HS-5 (cell line): Measurements from ENCODE around the gene SAC3D1.

Experiments used
- DNase-seq: peaks from one replicate; pipeline ENCODE4 v3.0.0-alpha.2; 2012; ENCODE audit warnings: low read depth

The SAC3D1 gene

DNA sequence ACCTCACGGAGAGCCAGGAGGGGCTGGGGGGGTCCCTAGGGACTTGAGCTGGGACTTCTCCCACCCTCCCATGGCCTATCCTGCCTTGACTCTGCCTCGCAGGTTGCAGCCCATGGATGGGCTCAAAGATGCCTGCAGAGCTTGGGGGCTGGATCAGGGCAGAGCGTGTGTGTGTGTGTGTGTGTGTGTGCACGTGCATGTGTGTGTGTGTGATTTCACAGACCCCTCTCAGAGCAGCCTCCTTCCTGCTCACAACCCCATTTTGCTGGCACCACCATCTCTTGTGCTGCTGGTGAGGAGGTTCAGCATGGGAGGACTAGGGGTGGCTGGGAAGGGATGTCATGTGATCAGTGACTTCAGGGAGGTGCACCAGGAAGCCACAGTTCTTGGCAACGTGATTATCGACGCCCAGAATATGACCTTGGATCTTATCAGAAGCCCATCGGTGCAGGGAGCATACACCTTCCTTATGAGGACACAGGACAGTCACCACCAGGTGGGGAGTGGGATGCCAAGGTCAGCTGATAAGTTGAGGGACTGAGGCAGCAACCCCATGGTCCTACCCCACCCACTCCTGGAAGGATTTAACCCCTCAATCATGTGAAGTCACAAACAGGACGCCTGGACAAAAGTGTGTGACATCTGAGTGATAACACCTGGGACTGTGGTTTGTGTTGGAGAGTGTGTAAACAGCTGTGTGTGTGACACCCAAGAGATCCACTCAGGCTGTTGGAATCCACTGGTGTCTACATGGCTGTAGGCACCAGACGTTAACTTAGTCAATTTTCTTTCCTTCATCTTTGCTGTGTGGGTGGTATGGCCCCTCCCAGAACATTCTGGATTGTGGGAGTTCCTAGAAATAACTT lies 19.2 kb downstream of the SAC3D1 start:
- DNase-seq: no peak

DNA sequence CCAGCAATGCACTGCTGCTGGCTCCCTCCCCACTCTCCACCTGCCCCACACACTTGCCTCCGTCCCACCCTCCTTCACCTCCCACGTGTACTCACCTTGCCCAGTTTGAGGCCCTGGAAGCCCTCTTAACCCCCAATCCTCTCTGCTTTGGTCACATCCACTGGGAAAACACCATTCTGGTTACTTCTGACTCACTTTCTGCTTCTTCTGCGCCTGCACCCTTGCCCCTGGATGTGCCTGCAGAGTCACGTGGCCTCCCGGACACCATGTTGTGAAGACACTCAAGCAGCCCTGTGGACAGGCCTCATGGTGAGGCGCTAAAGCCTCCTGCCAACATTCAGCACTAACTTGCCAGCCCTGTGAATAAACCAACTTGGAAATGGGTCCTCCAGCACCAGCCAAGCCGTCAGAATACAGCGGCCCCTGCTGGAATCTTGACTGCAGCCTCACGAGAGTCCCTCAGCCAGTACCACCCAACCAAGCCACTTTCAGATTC lies 20.0 kb downstream of the SAC3D1 start:
- no peak for DNase-seq

DNA sequence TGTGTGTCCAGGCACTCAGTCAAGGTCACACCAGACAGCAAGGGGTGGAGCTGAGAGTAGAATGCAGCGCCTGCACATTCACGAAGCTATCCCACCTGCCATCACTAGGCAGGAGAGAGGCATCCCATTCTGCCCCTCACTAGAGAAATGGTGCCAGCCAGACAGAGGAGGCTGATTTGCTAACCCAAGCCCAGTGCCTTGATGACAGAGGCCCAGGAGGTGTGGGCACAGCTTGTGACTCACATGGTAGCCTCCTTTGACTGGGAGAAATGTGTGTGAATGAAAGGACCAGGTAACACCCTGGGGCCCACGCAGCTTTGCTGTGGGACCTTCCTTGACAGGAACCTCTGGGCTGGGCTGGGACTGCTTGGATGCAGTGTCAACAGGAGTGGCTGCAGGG lies 22.5 kb downstream of the SAC3D1 start:
- DNase-seq: no peak

DNA sequence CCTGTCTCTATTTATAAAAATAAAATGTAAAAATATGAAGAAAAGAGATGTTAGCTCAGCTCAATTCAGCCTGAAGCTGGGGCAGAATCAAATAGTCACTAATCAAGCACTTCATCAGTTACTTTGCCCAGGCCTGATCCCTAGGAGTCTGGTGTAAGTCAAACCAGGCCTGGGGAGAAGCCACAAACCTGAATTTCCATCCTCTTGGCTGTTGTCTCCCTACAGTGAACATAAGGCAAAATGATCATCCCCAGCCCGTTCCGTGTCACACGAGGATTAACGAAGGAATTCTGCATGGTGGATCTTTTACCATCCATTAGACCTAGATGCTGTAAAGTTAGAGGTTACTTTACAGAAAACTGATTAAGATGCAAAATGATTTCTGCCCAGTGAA lies 23.8 kb downstream of the SAC3D1 start:
- no peak for DNase-seq

DNA sequence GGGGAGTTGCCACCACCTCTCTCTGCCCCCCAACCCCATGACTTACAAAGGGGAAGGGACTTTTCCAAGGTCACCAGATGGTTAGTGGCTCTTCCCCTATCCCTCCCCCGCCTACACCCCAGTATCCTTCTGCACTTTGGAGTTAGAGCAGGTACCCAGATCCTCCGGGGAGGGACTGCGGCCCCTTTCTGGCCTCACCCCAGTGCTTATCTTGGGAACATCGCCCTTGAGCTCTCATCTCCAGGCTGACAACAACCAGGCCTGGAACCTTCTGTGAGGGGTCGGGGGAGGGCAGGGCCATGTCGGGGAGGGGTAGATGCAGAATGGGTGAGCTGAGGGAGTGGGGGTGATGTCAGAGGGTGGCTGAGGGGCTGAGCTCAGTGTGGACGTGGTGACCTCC lies 24.8 kb downstream of the SAC3D1 start:
- DNase-seq: no peak

DNA sequence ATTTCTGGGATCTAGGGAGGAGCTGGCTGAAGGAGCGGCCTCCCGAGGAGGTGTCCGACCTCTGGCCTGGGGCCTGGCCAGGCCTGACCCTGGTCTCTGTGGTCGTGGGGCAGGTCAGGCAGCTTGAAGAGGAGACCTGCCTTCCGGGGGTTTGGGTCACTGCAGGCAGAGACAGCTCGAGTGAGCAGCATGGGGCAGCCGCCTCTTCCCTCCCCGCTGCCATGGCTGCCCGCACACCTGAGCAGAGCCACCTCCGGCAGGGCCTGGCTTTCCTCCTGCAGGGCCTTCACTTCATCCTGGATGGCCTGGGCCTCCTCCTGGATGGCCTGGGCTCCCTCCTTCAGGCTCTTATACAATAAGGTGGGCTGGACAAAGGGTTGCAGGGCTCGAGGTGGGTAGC lies 25.3 kb downstream of the SAC3D1 start:
- DNase-seq: no peak

DNA sequence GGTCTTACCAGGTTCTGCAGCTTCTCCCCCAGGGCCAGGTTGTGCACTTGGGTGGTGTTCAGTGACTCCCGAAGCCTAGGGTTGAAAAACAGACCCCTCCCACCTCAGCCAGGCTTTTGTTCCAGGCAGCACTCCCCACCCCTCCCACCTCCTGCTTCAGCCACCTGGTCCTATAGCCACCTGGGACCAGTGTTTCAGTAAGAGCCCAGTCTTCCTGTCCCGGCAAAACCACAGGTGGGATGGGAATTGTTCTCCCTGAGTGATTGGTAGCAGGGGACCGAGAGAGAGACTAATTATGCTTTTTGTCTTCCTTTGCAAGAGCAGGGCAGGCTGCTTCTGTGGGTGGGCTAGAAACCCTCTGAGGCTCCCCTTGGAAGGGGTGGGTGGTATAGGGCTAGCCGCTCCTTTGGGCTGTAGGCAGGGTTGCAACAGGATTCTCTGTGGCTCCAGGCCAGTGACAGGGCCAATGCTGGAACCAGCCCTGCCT lies 25.8 kb downstream of the SAC3D1 start:
- no peak for DNase-seq

DNA sequence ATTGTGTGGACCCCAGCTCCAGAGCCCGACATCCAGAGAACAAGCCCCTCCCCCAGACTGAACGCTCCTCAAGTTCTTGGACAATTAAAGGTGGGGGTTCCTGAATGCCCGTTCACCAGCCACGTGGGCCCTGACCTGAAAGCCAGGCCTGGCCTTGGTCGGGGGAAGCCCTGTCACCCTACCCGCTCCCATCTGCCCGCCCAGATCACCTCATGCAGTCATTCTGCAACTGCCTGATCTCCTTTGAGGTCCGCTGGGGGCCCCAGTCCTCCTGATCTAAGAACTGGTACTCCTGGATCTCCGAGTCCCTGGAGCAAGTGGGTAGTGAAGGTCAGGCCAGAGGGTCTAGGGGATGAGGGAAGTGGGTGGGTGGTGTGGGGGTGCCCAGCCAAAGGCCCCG lies 26.4 kb downstream of the SAC3D1 start:
- no peak for DNase-seq

DNA sequence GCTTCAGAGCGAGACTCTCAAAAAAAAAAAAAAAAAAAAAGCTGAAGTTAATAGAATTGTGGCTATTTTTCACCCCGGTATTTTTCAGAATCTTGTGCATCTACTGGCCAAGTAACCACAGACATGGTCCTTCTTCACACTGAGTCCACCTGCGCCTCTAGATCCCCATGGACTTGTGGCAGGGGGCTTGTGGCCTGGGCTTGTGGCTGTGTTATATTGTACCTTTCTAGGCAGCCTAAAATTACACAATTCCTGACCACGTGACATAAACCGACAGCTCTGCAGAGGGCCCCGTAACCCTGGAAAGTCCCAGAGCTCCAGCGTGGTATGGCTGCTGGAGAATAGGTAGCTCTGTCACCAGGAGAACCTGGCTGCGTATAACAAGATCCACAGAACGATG lies 28.2 kb downstream of the SAC3D1 start:
- DNase-seq: no peak

DNA sequence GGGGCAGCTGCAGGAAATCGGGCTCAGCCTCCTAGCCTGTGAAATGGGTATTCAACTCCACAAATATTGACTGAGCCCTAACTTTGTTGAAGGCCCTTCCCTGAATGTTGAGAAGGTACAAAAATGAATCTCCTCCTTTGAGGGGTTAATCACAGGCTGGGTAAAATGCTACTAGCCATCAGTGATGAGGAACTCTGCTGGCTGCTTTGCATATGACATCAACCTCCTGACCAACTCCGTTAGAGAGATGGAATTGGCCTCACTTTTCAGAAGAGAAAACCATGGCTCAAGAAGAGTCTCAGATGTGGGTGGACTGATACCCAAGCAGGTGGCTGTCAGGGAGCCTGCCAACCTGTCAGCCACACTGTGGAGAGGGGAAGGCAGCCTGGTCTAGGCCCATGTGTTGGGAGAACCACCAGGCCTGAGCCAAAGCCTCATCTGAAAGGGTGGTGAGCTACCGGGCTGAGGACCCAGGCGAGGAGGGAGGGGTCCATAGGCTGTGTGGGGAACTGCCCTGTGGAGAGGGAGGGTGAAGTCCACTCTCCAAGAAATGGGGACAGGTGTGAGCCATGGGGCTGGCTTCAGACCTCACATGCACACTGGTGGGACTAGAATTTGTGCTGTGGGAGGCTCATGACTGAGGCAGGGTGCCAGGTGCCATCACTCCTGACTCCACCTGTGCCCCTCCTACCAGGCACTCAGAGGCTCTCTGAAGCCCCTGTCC lies 31.1 kb downstream of the SAC3D1 start:
- DNase-seq: no peak

DNA sequence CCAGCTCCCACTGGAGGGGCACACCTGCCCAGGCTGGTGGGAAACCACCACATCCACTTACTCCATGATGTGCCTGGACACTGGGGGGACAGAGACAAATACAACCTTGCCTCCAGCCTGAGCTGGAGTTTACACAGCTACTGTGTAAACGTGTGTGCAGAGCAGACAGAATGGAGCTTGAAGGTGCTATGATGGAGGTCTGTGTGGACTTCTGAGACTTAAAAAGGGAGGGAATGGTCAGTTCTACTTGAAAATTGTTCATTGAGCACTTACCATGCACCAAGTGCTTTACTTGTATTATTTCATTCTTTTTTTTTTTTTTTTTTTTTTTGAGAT lies 31.6 kb downstream of the SAC3D1 start:
- DNase-seq: no peak

DNA sequence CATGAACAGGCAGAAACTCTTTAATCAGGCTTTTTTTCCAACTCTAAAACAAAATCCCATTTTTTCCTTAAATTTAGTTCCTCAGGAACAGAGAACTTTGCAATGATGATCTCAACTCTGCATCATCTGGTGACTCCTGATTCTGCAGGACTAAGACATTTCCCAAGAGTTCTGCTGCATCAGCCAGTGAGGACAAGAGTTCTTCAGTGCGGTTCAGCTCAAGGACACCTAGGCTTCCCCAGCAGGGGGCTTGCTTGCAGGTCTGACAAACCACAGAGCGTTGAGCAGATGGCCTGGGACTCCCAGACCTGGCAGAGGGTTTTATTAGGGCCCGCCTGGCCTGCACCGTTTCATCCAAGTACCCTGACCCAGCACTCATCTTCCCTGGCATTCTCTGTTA lies 36.4 kb downstream of the SAC3D1 start:
- DNase-seq: no peak

DNA sequence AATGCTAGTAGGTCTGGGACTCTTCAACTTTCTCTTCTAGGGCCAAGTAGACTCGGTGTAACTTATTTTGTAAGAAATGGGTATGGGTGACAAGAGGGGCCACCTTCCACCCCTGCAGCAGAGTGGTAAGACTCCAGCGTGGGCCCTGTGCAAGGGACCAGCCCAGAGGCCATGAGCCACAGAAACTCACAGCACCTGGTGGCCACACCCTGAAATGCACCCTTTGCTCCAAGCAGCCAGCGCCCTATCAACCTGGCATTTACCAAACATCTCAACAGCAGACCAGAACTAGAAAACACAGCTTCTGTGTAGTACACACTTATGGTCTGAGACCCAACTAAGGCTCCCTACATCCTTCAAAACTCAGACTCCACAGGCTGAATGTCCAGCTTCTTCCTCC lies 37.1 kb downstream of the SAC3D1 start:
- DNase-seq: no peak

DNA sequence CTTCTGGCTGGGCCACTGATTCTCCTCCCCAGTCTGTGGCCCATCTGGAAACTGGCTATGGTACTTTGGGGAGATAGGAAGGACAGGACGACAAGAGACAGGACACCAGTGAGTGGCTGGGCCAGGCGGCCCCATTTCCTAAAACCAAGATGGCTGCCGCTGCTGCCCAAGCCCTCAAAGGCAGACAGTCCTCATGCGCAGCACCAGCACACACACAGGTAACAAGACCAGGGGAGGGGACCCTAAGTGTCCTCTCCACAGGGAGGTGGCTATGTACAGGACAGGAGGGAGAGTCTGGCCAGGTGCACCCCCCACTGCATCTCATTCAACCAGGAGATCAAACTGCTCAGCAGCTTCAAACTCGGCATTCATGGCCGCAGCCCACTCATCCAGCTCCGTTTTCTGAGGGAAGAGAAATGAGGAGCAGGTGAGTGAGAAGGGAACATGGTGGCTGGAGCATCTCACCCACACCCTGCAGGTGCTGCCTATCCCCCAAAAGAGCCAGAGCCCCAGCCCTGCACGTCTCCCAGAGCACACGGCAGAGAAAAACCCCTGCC lies 37.9 kb downstream of the SAC3D1 start:
- no peak for DNase-seq

DNA sequence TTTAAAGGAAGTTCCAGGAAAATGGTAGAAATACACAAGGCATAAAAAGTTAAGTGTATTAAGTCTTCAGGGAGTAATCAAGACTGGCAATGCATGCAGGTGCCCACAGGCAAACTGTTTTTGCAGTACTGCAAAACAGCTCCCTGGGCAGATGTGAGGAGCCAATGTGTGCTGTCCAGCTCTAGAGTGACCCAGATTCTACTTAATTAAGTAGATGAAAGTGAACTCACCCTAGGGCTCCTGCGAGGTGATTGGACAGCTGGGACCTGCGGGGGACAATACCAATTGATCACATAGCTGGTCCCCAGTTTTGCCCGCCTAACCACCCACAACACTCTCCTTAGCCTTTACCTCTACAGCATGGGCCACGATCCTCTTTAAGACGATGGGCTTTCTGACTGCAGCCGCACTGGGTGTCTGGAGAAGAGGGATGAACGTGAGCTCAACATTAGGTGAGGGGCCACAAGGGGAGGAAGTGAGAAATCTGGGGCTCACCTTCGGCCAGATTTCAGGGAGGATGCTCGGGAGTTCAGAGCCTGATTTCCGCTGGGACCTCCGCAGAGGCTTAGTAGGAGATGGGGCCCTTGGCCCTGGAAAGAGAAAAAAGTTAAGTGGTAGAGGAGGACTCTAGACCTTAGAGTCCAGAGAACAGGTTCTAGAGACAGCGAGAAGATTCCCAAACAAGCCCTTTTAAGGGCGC lies 42.3 kb downstream of the SAC3D1 start:
- DNase-seq: no peak

DNA sequence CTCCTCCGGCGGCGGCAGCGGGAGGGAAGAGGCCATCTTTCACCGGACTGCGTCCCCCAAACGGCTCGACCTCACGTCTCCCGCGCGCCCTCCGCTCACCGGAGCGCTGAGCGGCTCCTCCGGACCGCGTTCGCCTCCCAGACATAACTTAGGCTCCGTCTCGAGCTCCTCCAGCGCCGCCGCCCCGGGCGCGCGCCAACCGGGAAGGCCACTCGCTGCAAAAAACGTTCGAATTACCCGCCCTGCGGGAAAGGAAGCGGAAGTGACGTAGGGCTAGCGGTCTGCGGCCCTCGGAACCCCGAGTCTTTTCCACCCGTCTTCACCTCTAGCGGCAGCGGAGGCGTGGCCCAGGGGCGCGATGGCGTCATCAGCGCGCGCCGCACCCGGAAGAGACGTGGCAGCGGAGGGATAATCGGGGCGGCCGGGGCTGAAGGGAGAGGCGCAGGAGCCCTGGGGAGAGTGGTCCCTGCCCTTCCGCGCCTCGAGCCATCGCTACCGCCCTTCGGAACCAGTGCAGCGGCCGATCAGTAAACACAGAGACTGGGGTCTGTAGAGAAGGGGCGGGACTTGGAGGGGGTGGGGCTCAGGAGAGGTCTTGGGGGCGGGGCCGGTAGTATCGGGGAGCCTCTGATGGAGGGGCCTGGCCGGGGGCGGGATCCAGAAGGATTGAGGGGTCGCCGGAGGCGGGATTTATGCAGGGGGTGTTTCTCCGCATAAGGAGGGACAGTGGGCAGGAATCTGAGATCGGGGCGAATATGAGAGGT lies 43.0 kb downstream of the SAC3D1 start, which contains the start of the genes CDCA5 and ZFPL1:
TSS of gene CDCA5 (minus strand) at position 207 of the 764 bp plus-strand sequence. CDS start at position 145, 62 bp downstream.
TSS of gene ZFPL1 (plus strand) at position 389 of the 764 bp plus-strand sequence. CDS start 477 bp downstream, outside the sequence.
- DNase-seq: peak; percentile 78

DNA sequence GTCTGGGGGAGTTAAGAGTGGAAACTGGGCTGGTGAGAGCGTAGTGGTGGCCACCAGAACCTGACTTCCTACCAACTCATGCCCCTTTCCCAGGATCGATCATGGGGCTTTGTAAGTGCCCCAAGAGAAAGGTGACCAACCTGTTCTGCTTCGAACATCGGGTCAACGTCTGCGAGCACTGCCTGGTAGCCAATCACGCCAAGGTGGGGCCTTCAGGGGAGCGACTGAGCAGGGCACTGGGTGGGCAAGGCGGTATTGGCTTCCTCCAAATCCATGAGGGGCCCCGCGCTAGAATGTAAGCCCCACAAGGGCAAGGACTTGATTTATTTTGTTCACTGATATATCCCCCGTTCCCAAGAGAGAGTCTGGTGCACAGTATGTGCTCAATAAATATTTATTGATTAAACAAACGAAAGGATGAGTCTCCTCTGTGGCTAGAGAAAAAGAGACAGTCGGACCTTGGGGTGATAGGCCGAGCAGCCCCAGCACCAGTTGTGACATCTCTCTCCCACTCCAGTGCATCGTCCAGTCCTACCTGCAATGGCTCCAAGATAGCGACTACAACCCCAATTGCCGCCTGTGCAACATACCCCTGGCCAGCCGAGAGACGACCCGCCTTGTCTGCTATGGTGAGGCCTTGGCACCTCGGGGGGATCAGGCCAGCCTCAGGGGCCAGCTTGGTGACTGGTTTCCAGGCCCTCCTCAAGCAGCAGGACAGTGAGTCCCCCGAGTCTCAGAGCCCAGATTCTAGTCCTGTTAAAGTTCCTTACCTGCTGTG lies 43.8 kb downstream of the SAC3D1 start:
- DNase-seq: no peak

DNA sequence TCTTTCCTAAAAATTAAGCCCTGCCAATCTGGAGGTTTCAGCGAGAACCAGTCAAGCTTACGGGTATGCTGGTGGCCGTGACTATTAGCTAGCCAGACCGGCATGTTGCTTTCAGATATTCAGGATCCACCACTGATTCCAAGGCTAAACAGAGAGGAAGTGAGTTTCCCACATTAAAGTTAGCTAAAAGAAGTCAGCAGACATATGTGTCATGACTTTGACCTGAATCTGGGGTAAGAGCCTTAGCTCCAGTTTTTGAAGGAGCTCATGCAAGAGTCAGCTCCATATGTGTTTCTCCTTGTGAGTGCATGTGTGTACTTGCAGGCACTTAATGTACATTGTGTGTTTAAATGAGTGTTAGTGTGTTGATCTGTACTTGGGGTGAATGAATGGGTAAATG lies 44.4 kb downstream of the SAC3D1 start:
- no peak for DNase-seq

DNA sequence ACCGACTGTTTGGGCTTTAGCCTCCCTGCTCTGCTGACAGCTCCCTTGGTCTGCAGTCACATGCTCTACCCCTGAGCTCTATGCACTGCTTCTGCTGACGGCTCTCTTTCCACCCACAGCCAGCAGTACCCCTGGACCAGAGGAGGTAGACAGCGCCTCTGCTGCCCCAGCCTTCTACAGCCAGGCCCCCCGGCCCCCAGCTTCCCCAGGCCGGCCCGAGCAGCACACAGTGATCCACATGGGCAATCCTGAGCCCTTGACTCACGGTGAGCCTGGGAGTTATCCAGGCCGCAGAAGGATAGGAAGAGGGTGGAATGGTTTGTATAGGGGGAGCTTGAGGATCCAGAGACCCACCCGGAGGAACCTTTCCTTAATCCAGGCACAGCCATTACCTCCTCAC lies 45.8 kb downstream of the SAC3D1 start:
- no peak for DNase-seq

DNA sequence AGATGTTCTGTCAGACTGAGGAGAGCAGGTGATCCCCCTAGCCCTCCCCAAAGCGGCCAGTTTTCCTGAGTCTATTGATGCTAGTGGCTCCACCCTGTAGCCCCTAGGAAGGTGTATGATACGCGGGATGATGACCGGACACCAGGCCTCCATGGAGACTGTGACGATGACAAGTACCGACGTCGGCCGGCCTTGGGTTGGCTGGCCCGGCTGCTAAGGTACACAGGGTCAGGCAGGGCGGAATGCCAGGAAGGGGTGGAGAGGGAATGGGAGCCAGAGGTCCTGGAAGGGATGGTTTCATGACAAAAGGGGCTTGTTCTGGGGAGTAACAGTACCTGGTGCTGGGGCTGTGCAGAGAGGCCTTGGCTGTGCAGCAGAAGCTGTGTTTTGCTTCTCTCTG lies 46.2 kb downstream of the SAC3D1 start:
- no peak for DNase-seq

DNA sequence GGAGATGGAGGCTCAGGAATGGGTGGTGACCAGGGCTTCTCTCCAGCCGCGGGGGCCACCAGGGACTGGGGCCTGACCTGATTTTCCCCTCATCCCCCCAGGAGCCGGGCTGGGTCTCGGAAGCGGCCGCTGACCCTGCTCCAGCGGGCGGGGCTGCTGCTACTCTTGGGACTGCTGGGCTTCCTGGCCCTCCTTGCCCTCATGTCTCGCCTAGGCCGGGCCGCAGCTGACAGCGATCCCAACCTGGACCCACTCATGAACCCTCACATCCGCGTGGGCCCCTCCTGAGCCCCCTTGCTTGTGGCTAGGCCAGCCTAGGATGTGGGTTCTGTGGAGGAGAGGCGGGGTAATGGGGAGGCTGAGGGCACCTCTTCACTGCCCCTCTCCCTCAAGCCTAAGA lies 46.8 kb downstream of the SAC3D1 start:
- DNase-seq: no peak
